DMS153 treated with DMSO at 0.1 percent for 48 hours (cell line): ENCODE data around the gene TEAD4.

ENCODE experiments used
- DNase-seq: peaks from one replicate; lab custom pipeline; 2025; ENCODE audit not compliant: unreplicated experiment; lab: John Stamatoyannopoulos, UW

TEAD4 gene

DNA sequence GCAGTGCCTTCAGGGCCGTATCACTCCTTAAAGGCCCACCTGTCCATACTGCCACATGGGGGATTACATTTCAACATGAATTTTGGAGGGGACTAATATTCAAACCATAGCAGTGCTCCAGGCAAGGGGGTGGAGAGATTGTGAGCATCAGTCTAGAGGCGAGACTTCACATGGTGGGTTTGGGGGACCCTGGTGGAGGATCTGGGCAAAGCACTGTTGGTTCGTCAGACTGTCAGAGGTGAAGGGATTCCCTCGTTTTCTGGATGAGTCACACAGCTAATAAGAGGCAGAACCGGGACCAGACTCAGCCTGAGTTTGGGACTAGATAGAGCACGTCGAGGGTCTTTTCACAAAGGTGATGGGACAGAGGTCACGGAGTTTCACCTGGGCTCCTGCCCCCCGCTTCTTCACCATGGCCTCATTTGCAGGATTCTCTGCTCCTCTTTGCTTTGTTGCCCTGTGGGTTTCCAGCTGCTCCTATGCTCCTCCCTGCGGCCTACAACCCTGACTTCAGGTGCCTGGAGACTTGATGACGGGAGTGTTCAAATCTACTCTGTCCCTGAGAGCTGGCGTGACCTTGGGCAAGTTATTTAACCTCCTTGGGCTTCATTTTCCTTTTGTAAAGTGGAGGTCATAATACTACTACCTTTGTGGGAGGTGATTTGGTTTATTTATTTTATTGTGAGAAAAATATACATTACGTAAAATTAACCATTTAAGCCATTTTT, 41.5 kb downstream of the TEAD4 start:
- DNase-seq = no peak

DNA sequence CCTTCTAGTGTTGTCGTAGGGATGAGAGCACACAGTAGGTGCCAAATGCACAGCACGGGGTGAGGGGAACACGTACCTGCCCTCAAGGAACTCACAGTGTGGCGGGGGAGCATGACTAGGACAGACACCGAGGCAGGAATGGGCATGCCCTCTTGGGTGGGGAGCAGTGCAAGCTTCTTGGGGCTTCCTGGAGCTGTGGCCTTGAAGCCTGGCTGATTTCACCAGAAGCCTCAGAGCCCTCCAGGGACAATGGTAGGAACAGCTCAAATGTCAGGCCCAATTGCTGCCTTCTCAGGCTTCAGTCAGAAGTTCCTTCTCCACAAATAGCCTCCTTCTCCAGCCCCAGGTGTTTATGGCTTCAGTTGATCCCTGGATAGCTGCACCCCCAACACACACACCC, 43.4 kb downstream of the TEAD4 start:
- no peak for DNase-seq

DNA sequence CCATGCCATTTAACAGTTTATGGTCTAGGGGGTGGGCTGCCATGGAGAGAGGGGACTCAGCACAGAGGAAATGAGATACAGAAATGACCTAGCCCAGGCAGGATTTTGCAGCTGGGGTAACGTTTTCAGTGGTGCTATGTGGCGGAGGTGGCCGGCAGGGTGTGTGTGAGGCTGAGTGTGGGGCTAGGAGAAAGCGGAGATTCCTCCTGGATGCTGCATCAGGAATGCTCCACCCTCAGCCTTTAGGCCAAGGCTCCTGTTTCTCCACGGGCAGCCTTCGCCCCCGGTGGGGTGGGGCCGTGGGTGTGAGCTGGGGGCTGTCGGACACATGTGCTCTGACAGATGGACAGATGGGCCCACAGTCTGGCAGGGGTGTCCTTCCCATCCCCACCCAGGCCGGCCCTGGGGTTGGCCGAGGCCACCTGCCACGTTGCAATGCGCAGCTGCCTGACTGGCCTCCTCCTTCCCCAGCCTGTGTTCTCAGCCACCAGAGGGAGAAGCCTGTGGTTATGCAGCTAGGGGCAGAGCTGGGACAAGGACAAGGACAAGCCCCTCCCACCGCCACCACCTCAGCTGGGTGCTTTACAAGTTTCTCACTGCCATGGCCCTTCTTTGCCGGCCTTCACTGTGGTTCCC, 44.3 kb downstream of the TEAD4 start:
- no peak for DNase-seq

DNA sequence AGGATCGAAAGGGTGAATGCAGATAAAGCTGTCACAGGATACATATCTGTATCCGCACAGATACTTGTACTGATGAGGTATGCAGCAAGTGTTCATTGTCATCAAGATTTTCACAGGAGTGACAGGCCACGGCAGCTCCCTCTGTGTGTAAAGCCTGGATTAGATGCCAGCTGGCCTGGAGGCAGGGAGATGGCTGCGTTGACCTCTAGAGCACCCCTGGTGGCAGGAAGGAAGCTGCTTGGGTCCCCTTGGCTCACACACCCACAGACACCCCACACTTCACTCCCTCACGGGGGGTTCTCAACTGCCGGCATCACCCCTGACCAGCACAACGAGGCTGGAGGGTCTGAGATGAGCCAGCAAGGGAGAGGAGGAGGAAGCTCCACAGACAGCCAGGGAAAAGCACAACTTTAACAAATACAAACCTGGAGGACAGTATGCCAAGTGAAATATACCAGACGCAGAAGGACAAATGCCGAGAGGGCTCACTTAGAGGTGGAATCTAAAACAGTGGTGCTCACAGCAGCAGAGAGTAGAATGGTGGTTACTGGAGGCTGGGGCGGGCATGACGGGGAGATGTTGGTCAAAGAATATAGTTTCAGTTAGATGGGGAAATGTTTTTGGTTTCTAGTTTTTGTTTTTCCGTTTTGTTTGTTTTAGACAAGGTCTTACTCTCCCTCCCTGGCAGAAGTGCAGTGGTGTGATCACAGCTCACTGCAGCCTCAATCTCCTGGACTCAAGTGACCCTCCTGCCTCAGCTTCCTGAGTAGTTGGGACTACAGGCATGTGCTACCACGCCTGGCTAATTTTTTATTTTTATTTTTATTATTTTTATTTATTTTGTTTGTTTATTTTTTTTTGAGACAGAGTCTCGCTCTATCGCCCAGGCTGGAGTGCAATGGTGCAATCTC, 45.7 kb downstream of the TEAD4 start:
- DNase-seq = no peak

DNA sequence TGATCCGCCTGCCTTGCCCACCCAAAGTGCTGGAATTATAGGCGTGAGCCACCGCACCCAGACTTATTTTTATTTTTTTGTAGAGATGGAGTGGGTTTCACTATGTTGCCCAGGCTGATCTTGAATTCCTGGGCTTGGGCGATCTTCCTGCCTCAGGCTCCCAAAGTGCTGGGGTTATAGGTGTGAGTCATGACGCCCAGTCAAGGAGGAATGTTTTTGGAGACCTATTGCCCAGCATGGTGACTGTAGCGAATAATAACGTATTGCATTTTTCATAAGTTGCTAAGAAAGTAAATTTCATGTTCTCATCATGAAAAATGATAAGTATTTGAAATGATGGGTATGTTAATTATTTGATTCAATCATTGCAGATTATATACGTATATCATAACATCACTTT, 46.5 kb downstream of the TEAD4 start:
- DNase-seq = no peak

DNA sequence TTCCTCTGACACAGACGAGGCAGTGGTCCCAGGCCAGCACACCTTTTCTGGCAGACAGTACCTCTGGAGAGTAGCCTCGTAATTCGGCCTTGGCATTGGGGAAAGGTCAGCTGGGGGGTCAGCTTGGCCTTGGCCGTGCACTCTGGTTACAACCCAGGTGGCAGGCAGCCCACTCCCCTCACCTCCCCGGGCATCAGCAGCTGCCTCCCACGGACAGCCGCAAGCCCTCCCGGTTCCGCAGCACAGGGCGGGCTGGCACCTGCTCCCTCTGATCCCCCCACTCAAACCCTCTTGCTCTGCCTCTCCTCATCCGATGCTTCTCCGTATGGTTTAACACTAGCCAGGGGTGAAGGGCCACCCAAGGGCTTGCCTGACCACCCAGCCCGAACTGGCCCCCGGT, 50.6 kb downstream of the TEAD4 start:
- no peak for DNase-seq

DNA sequence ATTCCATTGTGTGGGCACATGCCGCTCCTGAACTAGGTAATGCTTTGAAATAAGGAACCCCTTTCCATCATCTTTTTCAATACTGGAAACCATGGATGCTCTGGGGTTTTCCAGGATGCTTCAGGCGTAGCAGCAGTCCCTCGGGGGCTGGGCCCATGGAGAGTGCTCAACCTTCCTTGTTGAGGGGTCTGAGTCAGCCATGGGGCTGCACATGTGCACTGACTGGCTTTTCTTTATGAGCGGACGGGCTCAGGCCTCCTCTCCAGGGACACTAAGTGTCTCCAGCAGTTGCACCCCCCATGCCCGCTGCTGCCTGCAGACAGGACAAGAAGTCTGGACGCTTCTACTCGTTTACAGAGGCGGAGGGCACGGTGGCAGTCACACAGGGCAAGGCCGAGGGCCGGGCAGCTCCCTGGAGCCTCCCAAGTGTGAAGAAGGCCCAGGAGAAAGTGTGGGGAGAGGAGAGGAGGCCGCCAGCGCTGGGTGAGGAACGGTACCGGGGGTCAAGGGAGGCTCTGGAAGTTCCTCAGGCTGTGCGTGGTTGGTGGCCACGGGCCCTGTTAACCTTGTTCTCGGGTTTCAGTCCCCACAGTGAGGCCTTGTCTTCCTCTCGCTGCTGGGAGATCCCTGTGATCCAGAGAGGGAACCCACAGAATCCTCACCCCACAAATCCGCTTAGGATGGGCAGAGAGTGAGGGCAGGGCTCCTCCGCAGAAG, 51.2 kb downstream of the TEAD4 start:
- DNase-seq = no peak

DNA sequence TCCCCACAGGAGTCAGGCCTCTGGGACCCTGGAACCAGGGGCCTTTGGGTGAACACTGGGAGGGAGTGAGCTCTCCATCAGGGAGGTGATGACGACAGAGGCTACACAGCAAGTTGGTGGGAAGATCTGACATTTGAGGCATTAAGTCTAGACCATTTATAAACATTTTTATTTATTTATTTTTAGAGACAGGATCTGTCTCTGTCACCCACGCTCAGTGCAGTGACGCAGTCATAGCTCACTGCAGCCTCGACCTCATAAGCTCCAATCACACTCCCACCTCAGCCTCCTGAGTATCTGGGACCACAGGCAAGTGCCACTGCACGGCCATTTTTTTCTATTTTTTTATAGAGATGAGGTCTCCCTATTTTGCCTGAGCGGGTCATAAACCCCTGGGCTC, 53.6 kb downstream of the TEAD4 start:
- DNase-seq = no peak

DNA sequence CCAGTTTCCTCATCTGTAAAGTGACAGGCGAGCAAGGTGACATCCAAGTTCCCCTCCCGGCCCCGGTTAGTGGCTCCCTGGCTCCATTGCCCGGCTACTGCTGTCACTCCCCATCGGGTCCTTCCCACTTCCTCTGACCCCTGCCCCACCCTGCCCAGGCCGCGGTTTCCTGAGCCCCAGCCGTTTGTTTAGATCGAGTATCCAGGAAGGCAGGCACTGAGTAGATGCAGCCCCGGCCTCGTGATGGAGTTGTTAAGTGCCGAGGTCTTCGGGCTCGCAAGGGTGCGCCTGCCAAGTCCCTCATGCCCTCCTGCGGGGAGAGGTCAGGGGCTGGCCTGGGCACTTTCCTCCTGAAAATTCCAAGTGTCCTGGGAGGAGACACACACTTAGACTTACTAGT, 55.4 kb downstream of the TEAD4 start:
- no peak for DNase-seq

DNA sequence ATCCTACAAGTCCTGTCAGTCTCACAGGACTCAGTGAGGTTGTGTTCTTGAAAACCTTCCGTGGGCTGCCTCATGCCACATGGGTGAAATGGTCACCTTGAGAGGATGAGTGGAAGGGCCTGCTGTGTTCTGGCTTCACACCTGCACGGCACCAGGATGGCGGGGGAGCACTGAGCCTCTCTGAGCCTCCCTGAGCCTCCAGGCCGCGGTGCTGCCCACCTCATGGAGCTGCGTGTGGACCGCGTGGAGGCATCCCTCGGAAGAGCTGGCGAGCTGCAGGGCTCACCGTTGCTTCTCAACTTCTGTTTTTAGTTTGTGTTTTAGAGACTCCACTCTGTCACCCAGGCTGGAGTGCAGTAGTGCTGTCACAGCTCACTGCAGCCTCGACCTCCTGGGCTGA, 56.2 kb downstream of the TEAD4 start:
- no peak for DNase-seq

DNA sequence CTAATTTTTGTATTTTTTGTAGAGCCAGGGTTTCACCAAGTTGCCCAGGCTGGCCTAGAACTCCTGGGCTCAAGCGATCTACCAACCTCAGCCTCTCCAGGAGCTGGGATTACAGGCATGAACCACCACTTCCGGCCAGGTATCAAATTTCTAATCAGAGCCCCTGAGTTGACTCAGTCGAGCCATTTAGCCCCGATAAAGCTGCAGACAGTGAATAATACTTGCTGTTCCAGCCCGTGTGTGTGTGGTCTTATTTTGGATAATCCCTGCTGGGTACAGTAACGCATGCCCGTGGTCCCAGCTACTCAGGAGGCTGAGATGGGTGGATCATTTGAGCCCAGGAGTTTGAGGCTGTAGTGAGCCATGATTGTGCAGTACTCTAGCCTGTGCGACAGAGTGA, 57.0 kb downstream of the TEAD4 start:
- DNase-seq = no peak

DNA sequence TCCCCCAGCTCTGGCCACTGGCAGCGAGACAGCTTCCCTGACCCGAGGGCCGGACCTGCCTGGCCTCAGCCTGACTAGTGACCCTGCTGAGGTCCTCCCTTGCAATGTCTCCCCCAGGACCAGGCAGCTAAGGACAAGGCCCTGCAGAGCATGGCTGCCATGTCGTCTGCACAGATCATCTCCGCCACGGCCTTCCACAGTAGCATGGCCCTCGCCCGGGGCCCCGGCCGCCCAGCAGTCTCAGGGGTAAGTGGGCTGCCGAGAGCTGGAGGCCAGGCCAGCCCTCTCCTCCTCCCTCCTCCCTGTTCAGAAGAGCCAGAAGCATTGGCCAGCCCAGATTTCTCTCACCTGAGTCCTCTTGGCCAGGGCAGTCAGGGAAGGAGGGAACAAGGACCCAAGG, 58.1 kb downstream of the TEAD4 start:
- DNase-seq = no peak

DNA sequence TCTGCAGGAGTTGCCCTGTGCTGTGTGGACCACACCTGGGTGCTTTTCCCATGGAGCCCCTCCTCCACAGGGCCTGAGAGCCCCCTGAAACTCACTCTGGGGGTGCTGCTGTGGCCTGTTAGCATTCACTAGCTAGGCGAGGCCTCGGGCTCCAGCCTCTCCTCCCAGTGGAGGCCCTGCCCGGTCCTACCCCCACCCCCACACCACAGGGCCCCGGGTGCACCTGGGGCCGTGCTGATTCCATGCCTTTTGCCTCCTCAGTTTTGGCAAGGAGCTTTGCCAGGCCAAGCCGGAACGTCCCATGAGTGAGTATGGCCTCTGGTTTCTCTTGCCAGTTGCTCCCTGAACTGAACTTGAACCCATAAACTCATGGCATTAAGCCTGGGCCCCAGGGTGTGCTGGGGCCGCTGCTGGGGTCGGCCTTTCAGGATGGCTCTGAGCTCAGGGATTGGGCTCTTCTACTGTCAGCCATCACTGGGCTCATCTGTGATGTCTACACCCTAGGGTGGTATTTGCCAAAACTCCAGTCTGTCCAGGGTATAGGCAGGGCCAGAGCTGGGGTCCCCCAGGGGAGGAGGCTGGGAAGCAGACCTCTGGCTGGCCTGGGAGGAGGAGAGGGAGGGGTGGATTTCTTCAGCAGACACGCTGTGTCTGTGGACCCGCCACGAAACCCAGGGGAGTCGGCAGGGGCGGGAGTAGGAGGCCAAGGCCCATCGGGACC, 59.2 kb downstream of the TEAD4 start:
- no peak for DNase-seq

DNA sequence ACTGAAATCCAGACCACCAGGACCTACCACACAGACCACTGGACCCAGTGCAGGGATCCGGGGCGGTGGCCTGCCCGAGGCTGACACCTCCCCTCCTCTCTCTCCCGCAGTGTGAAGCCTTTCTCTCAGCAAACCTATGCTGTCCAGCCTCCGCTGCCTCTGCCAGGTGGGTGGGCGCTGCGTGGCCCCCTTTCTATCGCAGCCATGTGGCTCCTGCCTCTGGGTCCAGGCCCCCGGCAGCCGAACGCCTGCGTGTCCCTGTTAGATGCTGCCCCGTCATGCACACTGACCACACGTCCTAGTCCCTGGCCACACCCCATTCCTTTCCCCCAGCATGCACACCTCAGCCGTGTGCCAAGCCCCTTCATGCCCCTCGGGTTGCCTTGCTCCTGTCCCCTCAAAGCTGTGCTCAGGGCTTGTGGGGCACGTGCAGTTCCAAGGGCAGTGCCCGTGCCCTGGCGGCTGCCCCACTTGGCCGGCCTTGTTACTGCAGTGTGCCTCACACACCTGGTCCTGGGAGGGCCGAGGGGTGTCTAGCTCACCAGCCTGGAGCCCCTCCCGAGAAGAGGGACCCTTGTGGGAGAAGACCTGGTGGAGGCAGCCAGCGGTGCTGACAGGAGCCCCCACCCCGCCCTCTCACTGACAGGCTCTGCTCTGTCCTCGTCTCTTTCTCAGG, 59.9 kb downstream of the TEAD4 start:
- no peak for DNase-seq

DNA sequence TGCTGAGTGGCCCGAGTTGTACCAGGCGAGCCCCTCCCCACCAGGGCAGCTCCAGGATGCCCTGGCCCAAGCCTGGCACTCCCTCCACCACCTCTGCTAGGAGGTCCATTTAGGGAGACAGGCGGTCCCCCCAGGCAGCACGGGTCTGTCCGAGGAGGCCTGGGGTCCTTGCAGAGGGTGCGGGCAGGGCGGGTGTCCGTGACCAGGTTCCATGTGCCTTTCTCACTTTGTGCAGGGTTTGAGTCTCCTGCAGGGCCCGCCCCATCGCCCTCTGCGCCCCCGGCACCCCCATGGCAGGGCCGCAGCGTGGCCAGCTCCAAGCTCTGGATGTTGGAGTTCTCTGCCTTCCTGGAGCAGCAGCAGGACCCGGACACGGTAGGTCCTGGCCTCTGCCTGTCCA, 61.2 kb downstream of the TEAD4 start:
- no peak for DNase-seq

DNA sequence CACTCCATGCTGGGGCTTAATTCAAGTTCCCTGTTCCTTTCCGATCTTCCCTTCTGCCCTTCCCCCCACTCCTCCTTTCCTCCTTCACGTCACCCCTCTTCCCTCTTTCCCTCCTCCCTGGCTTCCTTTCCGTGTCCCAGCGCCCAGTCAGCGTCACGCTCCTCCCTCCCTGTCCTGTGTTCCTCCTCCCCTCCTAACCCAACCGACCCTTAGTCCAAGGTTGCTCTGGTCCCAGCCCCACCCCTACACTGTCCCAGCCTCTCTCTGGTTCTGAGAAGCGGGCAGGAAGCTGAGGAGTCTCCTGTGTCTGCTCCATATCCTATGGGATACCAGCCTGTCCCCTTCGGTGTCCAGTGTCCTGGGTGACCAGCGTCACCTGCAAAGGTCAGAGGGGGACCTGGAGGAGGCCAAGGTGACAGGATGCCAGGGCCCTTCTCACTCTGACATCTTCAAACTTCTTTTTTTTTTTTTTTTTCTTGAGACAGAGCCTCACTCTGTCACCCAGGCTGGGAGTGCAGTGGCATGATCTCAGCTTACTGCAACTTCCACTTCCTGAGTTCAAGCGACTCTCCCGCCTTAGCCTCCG, 61.7 kb downstream of the TEAD4 start:
- no peak for DNase-seq

DNA sequence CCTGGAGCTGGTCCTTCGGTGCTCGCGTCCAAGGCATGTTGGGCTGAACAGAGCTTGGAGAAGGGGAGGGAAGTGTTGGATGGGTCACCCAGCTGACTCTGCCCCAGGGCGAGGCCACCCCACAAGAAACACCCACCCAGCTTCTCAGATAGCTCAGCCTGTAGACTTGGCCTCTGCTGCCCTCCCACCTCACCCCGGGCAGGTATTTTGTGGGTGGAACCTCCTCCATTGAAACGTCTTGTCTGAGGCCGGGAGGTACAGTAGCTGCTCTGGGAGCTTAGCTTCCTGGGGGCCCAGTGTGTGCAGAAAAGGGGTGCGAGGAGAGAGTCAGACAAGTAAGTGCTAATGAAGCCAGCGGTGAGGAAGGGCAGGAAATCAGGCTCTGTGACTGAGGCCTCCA, 63.2 kb downstream of the TEAD4 start:
- no peak for DNase-seq

DNA sequence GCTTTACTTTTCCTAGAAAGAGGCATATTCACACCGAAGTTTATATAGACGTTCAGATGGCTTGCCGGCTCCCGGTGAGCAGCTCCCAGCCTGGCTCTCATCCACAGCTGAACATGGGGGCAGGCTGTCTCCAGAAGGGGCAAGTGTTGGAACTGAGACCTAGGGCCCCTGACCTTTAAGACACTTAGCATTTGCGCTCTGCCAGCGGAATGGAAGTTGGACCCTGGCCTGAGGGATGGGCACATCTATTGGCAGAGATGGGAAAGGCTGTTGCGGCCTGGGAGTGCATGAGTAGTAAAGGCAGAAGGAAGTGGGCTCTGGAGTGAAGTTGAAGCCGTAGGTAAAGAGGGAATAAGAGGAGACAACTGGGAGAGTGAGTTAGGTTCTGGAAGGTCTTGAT, 63.8 kb downstream of the TEAD4 start:
- DNase-seq = no peak

DNA sequence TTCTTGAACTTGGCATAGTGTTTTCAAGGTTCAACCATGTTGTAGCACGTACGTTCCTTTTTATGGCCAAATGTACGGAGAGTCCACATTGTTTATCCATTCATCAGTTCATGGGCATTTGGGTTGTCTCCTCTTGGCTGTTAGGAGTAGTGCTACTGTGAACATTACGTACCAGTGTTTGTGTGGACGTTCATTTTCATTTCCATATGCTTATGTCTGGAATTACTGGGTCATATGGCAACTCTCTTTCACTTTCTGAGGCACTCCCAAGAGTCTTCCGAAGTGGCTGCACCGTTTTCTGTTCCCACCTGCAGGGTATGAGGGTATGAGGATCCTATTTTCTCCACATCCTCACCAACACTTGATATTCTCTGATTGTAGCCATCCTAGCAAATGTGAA, 68.9 kb downstream of the TEAD4 start:
- DNase-seq = no peak
